B cell (primary cell): Measurements from ENCODE around the gene AK8.

ENCODE experiments used
- CTCF ChIP-seq: fragments of 200-600 bp; IDR thresholded peaks from one replicate; pipeline ENCODE4 v1.8.0; 2022; ENCODE audit warnings: antibody characterized with exemption, mild to moderate bottlenecking
- EZH2 ChIP-seq: IDR thresholded peaks from 2 replicates; pipeline ENCODE4 v1.6.1; 2012; ENCODE audit warnings: borderline replicate concordance, low read depth, mild to moderate bottlenecking, moderate library complexity, low read length; ENCODE audit not compliant: insufficient read depth, poor library complexity, severe bottlenecking

- TF ChIP-seq CTCF (no peak), EZH2 (no peak)
These were observed 8.8 kb downstream of the AK8 start for GRCh38 chr9:132869266-132869665.
